Small intestine (tissue), 7 donors: Measurements from ENCODE around the gene CLUH. TPM values are rescaled to one million over a fixed set of nuclear protein-coding genes. Genes with fewer than 3 reads are reported as not detected.

Experiments
- DNase-seq, 2 donors: peaks; one replicate each; pipeline versions ENCODE4 v3.0.0 to v3.0.0-alpha.2; 2013
- FAIRE-seq: peaks from 2 replicates; lab custom pipeline; 2012; peaks lifted over from hg19 to GRCh38; lab: Jason Lieb, UNC
- H3K27ac ChIP-seq, 3 donors: one replicate each; pipeline ENCODE4 v1.5.1; 2013; ENCODE audit warnings: low read length in 2 of 3, mild to moderate bottlenecking in 2 of 3, control low read depth in 1 of 3, inconsistent platforms in 1 of 3, low read depth in 1 of 3, moderate library complexity in 1 of 3
- H3K27me3 ChIP-seq, 3 donors: one replicate each; pipeline ENCODE4 v1.6.1; 2013; ENCODE audit warnings: low read length in 3 of 3, inconsistent platforms in 1 of 3; ENCODE audit not compliant: control insufficient read depth in 3 of 3, insufficient read depth in 3 of 3
- H3K36me3 ChIP-seq, 3 donors: one replicate each; pipeline ENCODE4 v1.6.1; 2013; ENCODE audit warnings: low read length in 3 of 3, inconsistent platforms in 1 of 3, low read depth in 1 of 3, mild to moderate bottlenecking in 1 of 3, moderate library complexity in 1 of 3; ENCODE audit not compliant: control insufficient read depth in 3 of 3, insufficient read depth in 2 of 3
- H3K4me1 ChIP-seq, 3 donors: one replicate each; pipeline ENCODE4 v1.6.1; 2013; ENCODE audit warnings: low read length in 2 of 3, inconsistent platforms in 1 of 3, low read depth in 1 of 3, mild to moderate bottlenecking in 1 of 3, moderate library complexity in 1 of 3; ENCODE audit not compliant: control insufficient read depth in 3 of 3, insufficient read depth in 2 of 3
- H3K4me3 ChIP-seq, 3 donors: one replicate each; pipeline ENCODE4 v1.5.1; 2013; ENCODE audit warnings: low read length in 3 of 3, control low read depth in 1 of 3, inconsistent platforms in 1 of 3, low read depth in 1 of 3, mild to moderate bottlenecking in 1 of 3, moderate library complexity in 1 of 3
- H3K9me3 ChIP-seq, 2 donors: one replicate each; pipeline ENCODE4 v1.6.1; 2013; ENCODE audit warnings: low read depth in 1 of 2, low read length in 1 of 2; ENCODE audit not compliant: control insufficient read depth in 2 of 2, insufficient read depth in 1 of 2
- WGBS, 3 donors: extraction: QIAGEN DNeasy Blood & Tissue Kit; methylation state at CpG; one replicate each; pipeline ENCODE4 v1.1.7; 2013; 5-methylcytosine and 5-hydroxymethylcytosine counted together
- polyA plus RNA-seq, 4 donors: library from polyadenylated mRNA; stranded (reverse) in 3 of 4; unstranded in 1 of 4; fragments of 200-250 nt in 3 of 4; fragments of 120-200 nt in 1 of 4; gene quantifications; one replicate each; pipeline versions ENCODE4 v1.2.1 to v1.2.3, GENCODE V29; 2013
- donor health status: healthy with polysubstance abuse.
- donor health status: control.
- donor health status: control.
- donor health status: Bipolar disorder and iron deficiency.
- donor health status: healthy.

Gene CLUH
- polyA plus RNA-seq, 4 donors: 46.3 to 93.9 (median 72.9) TPM

DNA sequence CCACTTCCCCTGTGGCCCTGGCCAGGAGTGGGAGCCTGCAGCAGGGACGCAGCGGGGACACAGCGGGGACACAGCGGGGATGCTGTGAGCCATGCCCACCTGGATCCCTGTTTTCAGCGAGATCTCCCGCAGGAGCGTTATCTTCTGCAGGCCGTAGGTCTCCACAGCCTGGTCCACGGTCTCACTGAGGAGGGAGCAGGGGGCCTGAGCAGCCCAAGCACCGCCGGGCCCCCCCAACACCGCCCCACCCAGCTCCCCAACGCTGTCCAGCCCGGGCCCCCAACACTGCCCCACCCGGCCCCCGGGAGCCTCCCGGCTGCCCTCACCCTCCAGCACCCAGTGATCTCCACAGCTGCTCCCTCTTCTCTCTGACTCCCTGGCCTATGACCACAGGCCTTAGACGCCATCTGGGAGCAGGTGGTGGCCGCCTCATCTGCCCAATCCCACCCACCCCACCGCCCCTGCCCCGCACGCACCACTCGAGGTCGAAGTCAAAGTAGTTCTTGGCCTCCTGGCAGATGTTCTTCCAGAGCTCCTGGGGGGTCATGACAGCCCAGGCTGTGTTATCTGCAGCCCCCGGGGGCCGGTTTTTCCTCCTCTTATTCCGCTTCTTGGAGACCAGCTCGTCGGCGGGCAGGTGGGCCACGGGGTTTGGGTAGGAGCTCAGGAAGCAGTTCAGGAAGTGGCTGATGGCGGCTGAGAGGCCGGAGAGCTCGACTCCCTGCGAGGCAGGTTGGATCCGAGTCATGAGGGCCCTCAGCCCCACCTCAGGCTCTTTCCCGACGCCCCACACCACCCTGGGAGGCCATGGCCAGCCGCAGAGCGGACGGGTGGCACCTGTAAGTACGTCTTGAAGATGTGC lies 17.0 kb downstream of the CLUH start:
- Histone ChIP-seq H3K36me3 (peaks cover 35 to 97% (median 44%) of the 10 kb centered on the region in 3 donors), H3K27ac (no peak overlapping the region), H3K27me3 (no peaks in the 10 kb centered on the region), H3K9me3 (no peaks in the 10 kb centered on the region), H3K4me1 (no peaks in the 10 kb centered on the region), H3K4me3 (no peak overlapping the region)
- no peak for FAIRE-seq
- DNase-seq: no peak
- WGBS, 3 donors: 91 to 94% (median 91%) methylated on average over 35 to 42 of the region's 42 CpGs

DNA sequence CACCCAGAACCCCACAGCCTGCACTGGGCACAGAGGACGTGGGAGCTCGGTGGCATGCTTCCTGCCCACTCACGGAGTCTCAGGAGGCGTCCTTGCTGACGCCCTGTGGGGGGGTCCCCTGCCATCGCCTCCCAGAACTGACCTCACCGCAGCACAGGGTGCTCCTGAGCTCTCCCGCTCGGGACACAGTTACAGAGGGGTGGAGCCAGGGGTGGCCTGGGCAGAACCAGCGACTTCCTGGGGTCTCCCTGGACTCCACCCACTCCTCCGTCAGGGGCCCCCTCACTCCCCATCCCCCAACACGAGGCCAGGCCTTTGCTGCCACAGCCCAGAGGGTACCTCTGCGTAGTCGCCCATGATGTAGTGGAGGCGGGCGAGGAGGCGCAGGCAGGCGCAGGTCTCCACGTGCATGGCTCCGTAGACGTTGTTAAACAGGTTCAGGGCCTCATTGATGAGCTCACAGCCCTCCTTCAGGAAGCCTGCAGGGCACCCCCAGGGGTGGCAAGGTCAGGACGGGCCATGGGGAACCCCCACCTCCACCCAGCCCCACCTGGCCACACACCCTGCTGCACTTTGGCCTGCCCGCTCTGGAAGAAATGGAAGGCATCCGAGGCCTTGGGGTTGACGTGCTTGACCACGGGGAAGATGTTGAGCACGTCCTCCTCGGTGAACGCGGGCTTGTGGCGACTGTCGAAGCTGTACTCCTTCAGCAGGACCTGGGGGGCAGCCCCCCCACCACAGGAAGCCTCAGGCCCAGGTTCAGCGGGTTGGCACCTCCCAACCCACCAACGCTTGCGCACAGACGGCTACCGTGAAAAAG lies 17.8 kb downstream of the CLUH start:
- DNase-seq: peak in 1 of 2 donors; percentile 32
- peaks cover 31 to 98% (median 40%) of the 10 kb centered on the region in 3 donors for H3K36me3 ChIP-seq

DNA sequence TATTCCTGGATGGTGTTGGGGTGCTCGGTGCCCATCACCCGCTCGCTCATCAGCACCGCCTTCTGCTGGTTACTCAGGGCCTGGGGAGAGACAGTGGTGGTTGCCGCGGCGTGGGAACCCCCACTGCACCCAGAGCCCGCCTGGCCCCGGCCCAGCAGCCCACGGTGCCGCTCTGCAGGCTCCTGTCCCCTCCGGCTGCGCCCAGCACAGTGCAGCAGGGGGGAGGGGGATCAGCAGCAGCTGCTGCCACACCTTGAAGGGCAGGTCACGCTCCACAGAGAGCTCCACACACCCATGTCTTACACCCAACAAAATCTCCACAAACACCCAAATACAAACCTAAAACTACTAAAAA lies 18.8 kb downstream of the CLUH start:
- FAIRE-seq: no peak
- no peak for DNase-seq
- Histone ChIP-seq H3K4me1 (no peaks in the 10 kb centered on the region), H3K4me3 (no peak overlapping the region), H3K9me3 (no peaks in the 10 kb centered on the region), H3K36me3 (peaks cover 31 to 93% (median 38%) of the 10 kb centered on the region in 3 donors), H3K27me3 (no peaks in the 10 kb centered on the region), H3K27ac (no peak overlapping the region)
- WGBS, 3 donors: 75 to 92% (median 92%) methylated on average over 1 to 14 of the region's 14 CpGs

More for the DNA sequence above, 17.8 kb downstream of the CLUH start:
- Histone ChIP-seq H3K27ac (no peak overlapping the region), H3K4me1 (no peaks in the 10 kb centered on the region), H3K27me3 (no peaks in the 10 kb centered on the region), H3K9me3 (no peaks in the 10 kb centered on the region), H3K4me3 (no peak overlapping the region)
- WGBS, 3 donors: 78 to 84% (median 79%) methylated on average over 36 to 37 of the region's 37 CpGs
- no peak for FAIRE-seq

DNA sequence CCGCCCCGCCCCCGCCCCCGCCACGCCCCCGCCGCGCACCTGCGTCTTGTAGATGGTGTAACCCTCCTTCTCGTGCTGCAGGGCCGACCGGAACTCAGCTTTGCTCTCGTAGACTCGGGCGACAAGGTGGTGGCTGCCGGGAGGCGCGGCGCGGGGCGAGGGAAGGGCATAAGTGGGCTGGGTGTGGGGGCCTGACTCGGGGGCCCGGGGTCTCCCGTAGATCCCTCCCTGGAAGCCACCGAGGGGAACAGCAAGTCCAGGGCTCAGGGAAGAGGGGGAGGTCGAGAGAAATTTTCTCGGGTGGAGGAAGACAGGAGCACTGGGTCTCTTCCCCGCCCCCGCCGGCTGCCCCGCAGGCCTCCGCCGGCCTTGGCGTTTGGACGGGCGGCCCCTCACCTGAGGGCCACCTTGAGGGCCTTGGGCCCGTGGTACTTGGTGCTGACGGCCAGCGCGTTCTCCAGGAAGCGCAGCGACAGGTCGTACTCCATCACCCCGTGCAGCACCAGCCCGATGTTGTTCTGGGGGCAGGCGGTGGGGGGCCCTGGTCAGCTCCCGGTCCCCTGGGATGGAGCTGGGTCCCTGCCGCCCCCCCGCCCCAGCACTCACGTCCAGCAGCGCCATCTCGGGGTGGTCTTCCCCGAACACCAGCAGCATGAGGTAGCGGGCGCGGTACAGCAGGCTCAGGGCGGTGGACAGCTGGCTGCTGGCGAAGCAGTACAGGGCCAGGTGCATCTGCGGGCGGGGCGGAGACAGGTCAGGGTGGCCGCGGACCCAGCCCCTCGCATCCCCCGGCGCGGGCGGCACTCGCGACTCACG lies 19.4 kb downstream of the CLUH start:
- 86 to 96% (median 94%) methylated on average over 55 to 71 of the region's 71 CpGs for WGBS, 3 donors
- DNase-seq (no peak), FAIRE-seq (no peak)
- H3K9me3 ChIP-seq: no peaks in the 10 kb centered on the region
- H3K27me3 ChIP-seq: no peaks in the 10 kb centered on the region
- no peaks in the 10 kb centered on the region for H3K4me1 ChIP-seq
- peaks cover 31 to 87% (median 34%) of the 10 kb centered on the region in 3 donors for H3K36me3 ChIP-seq
- H3K27ac ChIP-seq: no peak overlapping the region
- no peak overlapping the region for H3K4me3 ChIP-seq

DNA sequence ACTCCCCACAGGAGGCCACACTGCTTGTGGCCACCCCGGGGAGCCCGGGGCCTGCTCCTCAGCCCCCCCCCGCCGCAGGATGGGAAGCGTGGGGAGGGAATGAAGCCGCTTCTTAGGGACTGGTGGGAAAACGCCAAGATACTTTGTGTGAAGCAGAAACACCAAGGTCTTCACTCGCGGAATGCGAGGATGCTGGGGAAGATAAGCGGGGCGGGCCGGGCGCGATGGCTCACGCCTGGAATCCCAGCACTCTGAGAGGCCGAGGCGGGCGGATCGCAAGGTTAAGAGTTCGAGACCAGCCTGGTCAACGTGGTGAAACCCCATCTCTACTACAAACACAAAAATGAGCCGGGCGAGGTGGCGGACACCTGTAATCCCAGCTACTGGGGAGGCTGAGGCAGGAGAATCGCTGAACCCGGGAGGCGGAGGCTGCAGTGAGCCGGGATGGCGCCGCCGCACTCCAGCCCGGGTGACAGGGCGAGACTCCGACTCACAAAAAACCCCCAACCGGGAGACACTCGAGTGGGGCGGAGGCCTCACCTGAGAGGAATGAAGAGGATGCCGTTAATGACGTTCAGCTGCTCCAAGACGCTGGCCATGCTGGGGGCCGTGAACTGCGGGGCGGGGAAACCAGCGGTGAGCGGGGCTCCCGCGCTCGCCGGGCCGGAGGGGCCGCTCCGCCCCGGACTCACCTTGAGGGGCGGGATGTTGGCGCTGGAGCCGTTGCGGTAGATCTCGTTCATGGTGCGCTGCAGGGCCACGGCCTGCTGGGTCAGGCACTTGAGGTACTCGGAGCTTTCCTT lies 20.3 kb downstream of the CLUH start:
- FAIRE-seq: no peak
- no peak overlapping the region for H3K4me3 ChIP-seq
- WGBS, 3 donors: 93 to 95% (median 94%) methylated on average over 53 to 62 of the region's 62 CpGs
- peaks cover 31 to 78% (median 32%) of the 10 kb centered on the region in 3 donors for H3K36me3 ChIP-seq
- DNase-seq: no peak
- H3K27me3 ChIP-seq: no peaks in the 10 kb centered on the region
- H3K9me3 ChIP-seq: no peaks in the 10 kb centered on the region
- no peaks in the 10 kb centered on the region for H3K4me1 ChIP-seq
- H3K27ac ChIP-seq: no peak overlapping the region

DNA sequence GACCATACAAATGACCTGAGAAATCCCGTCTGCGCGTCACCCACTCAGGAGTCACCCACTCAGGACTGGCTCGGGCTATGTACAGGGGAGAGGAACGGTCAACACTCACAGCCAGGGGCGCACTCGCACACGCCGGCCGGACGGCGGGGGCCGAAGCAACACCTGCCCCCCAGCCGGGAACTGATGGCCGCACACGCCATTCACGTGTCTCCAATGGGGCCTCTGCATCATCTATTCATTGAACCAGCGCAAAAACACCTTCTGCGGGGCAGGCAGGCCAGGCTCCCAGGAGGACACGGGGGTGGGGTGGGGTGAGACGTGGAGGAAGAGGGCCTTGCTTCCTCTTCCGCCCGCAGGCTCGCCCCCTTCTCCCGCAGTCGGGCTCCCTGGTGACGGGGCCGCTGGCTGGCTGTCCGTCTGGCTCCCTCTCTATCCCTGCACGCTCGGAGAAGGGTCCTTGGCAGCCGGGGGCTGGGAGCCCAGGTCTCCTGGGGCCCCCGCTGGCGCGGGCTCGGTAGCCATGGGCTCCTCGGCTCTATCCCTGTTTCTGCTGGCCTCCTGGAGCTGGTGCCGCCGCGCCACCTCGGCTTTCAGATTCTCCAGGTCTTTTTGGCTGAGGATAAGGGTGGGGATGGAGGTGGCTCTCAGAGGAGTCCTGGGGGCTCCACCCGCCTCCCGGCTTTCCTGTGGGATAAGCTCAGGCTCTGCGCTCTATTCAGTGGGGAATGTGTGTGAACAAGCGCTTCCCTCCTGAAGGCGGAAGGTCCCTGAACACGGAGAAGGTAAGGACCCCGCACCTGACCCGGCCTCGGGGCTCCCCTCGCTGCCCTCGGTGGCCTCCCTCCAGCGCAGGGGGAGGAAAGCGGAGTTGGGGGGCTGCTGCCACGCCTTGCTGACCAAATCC lies 21.1 kb downstream of the CLUH start:
- H3K36me3 ChIP-seq: peaks cover 27 to 75% (median 29%) of the 10 kb centered on the region in 3 donors
- 90 to 92% (median 91%) methylated on average over 47 to 55 of the region's 55 CpGs for WGBS, 3 donors
- FAIRE-seq (no peak), DNase-seq (no peak)
- H3K27me3 ChIP-seq: no peaks in the 10 kb centered on the region
- H3K4me3 ChIP-seq: no peak overlapping the region
- no peaks in the 10 kb centered on the region for H3K9me3 ChIP-seq
- no peaks in the 10 kb centered on the region for H3K4me1 ChIP-seq
- H3K27ac ChIP-seq: no peak overlapping the region
